Measurements from ENCODE around the gene ANGEL2. TPM values are rescaled to one million over a fixed set of nuclear protein-coding genes. Genes with fewer than 3 reads are reported as not detected.
A peak's percentile ranks its signal among the peaks of the same experiment; 100 is the strongest.

The ANGEL2 gene
- total RNA-seq, 2 experiments from 2014 or later = 40.1 to 42.7 TPM

DNA sequence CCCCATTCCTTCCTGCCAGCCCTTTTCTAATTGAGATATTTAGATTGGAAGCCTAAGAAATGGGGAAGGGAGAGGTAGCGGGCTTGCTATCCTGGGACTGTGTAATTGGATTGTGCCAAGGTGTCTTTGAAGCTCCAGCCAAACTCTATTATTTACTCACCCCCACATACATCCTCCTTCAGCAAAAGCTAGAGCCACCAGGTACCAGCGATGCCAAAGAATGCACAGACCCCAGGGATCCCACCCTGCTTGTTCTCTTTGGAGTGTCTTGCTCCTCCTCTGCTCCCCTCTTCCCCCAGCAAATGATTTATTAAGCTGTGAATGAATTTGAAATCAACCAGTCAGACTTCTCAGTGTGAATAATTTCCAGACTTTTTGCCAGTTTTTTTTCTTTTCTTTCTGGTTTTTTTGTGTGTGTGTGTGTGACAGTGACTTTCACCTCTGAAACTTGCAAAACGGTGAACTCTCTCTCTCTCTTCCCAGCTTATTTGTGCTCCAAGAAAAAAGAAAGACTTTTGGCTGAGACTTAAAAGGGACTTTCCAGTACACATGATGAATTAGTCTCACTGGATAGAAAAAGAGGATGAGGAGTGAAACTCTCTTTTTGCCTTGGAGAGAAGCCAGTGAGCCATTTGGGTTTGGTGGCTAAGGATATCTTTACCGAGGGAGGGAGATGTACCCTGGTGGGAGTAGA is 63.6 kb downstream of the ANGEL2 start:
- intact Hi-C loops (cut with micrococcal nuclease; ENCODE audit: unreplicated experiment) = no loop called here
- H3K4me3 ChIP-seq (ENCODE audit: low read depth, low read length, poor library complexity, severe bottlenecking) = peak overlapping the region; percentile 31

GRCh38 chr1:212951126-212951946 is 64.3 kb downstream of the ANGEL2 start:
- Histone ChIP-seq H3K9me2 (ENCODE audit: insufficient read depth, low read length) (no peaks in the 10 kb centered on the region), H3K4me3 (ENCODE audit: low read depth, low read length, poor library complexity, severe bottlenecking) (peak overlapping the region; percentile 68), H3K36me3 (ENCODE audit: insufficient read depth, low read length) (no peaks in the 10 kb centered on the region), H4K20me1 (ENCODE audit: insufficient read depth, low read length) (no peaks in the 10 kb centered on the region), H3K4me2 (ENCODE audit: low read length) (peak overlapping the region; percentile 54), H3K9me3 (ENCODE audit: low read length) (peaks cover 9% of the 10 kb centered on the region; the same call in 1 of the 2 replicates), H2AFZ (ENCODE audit: low read length) (peak overlapping the region; percentile 13; the same call in 1 of the 2 replicates), H3K4me1 (ENCODE audit: insufficient read depth, low read length, poor library complexity, severe bottlenecking) (peaks cover 67% of the 10 kb centered on the region), H3K79me2 (ENCODE audit: insufficient read depth, low read depth, low read length) (no peaks in the 10 kb centered on the region), H3K27ac (ENCODE audit: low read depth, low read length, poor library complexity, severe bottlenecking) (no peak overlapping the region)
- ChIA-PET CTCF (ENCODE audit: unreplicated experiment) (interaction anchor here (0.6 kb wide), 1 partner anchor 38 kb away, joined by 3 read pairs; no protein-coding TSS in a partner anchor), POLR2A (interaction anchor here (1.8 kb wide), 1 partner anchor 12 kb away, joined by 4 read pairs; no protein-coding TSS in a partner anchor)
- DNase-seq (ENCODE audit: low spot score) = no peak
- TF ChIP-seq, protein P1, sequence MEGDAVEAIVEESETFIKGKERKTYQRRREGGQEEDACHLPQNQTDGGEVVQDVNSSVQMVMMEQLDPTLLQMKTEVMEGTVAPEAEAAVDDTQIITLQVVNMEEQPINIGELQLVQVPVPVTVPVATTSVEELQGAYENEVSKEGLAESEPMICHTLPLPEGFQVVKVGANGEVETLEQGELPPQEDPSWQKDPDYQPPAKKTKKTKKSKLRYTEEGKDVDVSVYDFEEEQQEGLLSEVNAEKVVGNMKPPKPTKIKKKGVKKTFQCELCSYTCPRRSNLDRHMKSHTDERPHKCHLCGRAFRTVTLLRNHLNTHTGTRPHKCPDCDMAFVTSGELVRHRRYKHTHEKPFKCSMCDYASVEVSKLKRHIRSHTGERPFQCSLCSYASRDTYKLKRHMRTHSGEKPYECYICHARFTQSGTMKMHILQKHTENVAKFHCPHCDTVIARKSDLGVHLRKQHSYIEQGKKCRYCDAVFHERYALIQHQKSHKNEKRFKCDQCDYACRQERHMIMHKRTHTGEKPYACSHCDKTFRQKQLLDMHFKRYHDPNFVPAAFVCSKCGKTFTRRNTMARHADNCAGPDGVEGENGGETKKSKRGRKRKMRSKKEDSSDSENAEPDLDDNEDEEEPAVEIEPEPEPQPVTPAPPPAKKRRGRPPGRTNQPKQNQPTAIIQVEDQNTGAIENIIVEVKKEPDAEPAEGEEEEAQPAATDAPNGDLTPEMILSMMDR (conservative IDR thresholded peaks at IDR 0.05; ENCODE audit: low read length) = no peak
- TF ChIP-seq EZH2phosphoT487 (IDR thresholded peaks at IDR 0.05; ENCODE audit: borderline replicate concordance, low read depth, low read length) = no peak
- intact Hi-C loops (cut with micrococcal nuclease; ENCODE audit: unreplicated experiment) = no loop called here
- no TSS peak for BruUV-seq (replicated peaks)

More for the DNA sequence above, 63.6 kb downstream of the ANGEL2 start:
- H3K9me2 ChIP-seq (ENCODE audit: insufficient read depth, low read length) = no peaks in the 10 kb centered on the region
- peaks cover 66% of the 10 kb centered on the region for H3K4me1 ChIP-seq (ENCODE audit: insufficient read depth, low read length, poor library complexity, severe bottlenecking)
- no peak overlapping the region for H2AFZ ChIP-seq (ENCODE audit: low read length)
- no peaks in the 10 kb centered on the region for H4K20me1 ChIP-seq (ENCODE audit: insufficient read depth, low read length)
- peaks cover 9% of the 10 kb centered on the region; the same call in 1 of the 2 replicates for H3K9me3 ChIP-seq (ENCODE audit: low read length)
- H3K4me2 ChIP-seq (ENCODE audit: low read length) = peak overlapping the region; percentile 54
- CTCF ChIA-PET (ENCODE audit: unreplicated experiment) = no interaction called here
- TF ChIP-seq, protein P1 (conservative IDR thresholded peaks at IDR 0.05; ENCODE audit: low read length) = no peak
- no peak for TF ChIP-seq EZH2phosphoT487 (IDR thresholded peaks at IDR 0.05; ENCODE audit: borderline replicate concordance, low read depth, low read length)
- no TSS peak for BruUV-seq (replicated peaks)
- H3K79me2 ChIP-seq (ENCODE audit: insufficient read depth, low read depth, low read length) = no peaks in the 10 kb centered on the region
- H3K36me3 ChIP-seq (ENCODE audit: insufficient read depth, low read length) = no peaks in the 10 kb centered on the region
- POLR2A ChIA-PET = interaction anchor here (0.8 to 1.8 kb wide), 2 partner anchors 12 to 128 kb away, joined by 3 to 4 read pairs; no protein-coding TSS in a partner anchor
- DNase-seq (ENCODE audit: low spot score) = no peak
- no peak overlapping the region for H3K27ac ChIP-seq (ENCODE audit: low read depth, low read length, poor library complexity, severe bottlenecking)

Measured in OCI-LY7 (cell line).